ENCODE data around the gene SEMA6B. TPM values are rescaled to one million over a fixed set of nuclear protein-coding genes. Genes with fewer than 3 reads are reported as not detected.

Gene SEMA6B
- total and polyA plus RNA-seq, 2 donors (not counting 1 experiment from before 2014, with no cell fraction given) = 0.42 TPM; not detected in 1

DNA sequence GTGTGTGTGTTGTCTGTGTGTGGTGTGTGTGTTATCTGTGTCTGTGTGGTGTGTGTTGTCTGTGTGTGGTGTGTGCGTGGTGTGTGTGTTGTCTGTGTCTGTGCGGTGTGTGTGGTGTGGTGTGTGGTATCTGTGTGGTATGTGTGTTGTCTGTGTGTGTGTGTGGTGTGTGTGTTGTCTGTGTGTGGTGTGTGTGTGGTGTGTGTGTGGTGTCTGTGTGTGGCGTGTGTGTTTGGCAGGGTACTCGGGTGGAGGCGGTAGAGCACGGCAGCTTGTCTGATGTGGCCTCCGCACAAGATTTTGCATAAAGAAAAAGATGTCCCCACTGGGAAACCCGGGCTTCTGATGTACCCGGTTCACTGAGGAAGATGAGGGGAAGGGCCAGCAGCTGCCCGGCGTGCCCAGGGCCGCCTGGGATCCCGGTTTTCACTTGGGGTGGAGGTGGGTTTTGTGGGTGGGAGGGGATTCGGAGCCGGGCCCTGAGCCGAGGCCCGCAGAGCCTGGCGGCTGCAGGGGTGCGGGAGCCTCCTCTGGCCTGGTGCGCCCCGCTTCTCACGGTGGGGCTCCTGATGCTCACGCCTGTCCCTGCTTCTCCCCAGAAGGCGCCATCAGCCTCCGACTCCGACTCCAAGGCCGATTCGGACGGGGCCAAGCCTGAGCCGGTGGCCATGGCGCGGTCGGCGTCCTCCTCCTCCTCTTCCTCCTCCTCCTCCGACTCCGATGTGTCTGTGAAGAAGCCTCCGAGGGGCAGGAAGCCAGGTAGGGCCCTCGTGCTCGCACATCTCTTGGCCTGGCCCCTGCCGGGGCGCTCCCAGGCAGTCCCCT, 66.2 kb downstream of the SEMA6B start:
- no peak overlapping the region for H2AFZ ChIP-seq (ENCODE audit: insufficient read depth, low read depth, low read length, poor library complexity, severe bottlenecking)
- CTCF ChIA-PET = interaction anchor here (0.5 kb wide), 1 partner anchor 152 kb away, joined by 3 read pairs; no protein-coding TSS in a partner anchor
- H3K4me1 ChIP-seq (ENCODE audit: control insufficient read depth in 2 of 2, insufficient read depth in 2 of 2, low read length in 2 of 2) = no peaks in the 10 kb centered on the region
- no peak overlapping the region for H3K9ac ChIP-seq (ENCODE audit: low read length)
- POLR2A ChIA-PET = no interaction called here
- no peaks in the 10 kb centered on the region for H4K20me1 ChIP-seq (ENCODE audit: control insufficient read depth, insufficient read depth, low read length, poor library complexity, severe bottlenecking)
- H3K4me1 Mint-ChIP-seq = no peaks in the 10 kb centered on the region
- no peaks in the 10 kb centered on the region for H3K27me3 ChIP-seq (replicated peaks in 1 of 4; ENCODE audit: control extremely low read depth in 1 of 4, control insufficient read depth in 3 of 4, insufficient read depth in 4 of 4, low read length in 3 of 4)
- H3K9me3 Mint-ChIP-seq (ENCODE audit: insufficient read depth) = no peaks in the 10 kb centered on the region
- no peak overlapping the region for H3K27ac ChIP-seq (ENCODE audit: low read length in 2 of 2)
- WGBS (ENCODE audit: insufficient coverage) = 80% methylated on average over 39 of the region's 41 CpGs
- no peak for ATAC-seq (ENCODE audit: low read depth)
- no peaks in the 10 kb centered on the region for H3K27me3 Mint-ChIP-seq
- H3K4me2 ChIP-seq (replicated peaks; ENCODE audit: low read depth, low read length, poor library complexity, severe bottlenecking) = no peak overlapping the region
- H3K27ac Mint-ChIP-seq = no peak overlapping the region
- no peak overlapping the region for H3K4me3 ChIP-seq (ENCODE audit: control extremely low read depth in 1 of 5, extremely low read depth in 1 of 5, insufficient read depth in 1 of 5, low read depth in 2 of 5, low read length in 4 of 5)
- no peak overlapping the region for H3K4me3 Mint-ChIP-seq
- peaks cover 11% of the 10 kb centered on the region for H3K79me2 ChIP-seq (ENCODE audit: control insufficient read depth, insufficient read depth, low read length)
- intact Hi-C loops (cut with micrococcal nuclease) = no loop called here
- H3K36me3 ChIP-seq (replicated peaks in 1 of 2; ENCODE audit: control extremely low read depth in 1 of 2, control insufficient read depth in 1 of 2, extremely low read depth in 1 of 2, insufficient read depth in 2 of 2, low read length in 1 of 2) = peaks cover 5 to 49% of the 10 kb centered on the region in 2 experiments
- H3K9me3 ChIP-seq (ENCODE audit: control extremely low read depth in 1 of 3, control insufficient read depth in 2 of 3, insufficient read depth in 1 of 3, low read length in 2 of 3) = no peaks in the 10 kb centered on the region
- DNase-seq = no peak
- TF ChIP-seq EZH2 (IDR thresholded peaks at IDR 0.05; ENCODE audit: borderline replicate concordance, insufficient read depth, low read depth, low read length, poor library complexity, severe bottlenecking) = no peak
- TF ChIP-seq, protein P1, sequence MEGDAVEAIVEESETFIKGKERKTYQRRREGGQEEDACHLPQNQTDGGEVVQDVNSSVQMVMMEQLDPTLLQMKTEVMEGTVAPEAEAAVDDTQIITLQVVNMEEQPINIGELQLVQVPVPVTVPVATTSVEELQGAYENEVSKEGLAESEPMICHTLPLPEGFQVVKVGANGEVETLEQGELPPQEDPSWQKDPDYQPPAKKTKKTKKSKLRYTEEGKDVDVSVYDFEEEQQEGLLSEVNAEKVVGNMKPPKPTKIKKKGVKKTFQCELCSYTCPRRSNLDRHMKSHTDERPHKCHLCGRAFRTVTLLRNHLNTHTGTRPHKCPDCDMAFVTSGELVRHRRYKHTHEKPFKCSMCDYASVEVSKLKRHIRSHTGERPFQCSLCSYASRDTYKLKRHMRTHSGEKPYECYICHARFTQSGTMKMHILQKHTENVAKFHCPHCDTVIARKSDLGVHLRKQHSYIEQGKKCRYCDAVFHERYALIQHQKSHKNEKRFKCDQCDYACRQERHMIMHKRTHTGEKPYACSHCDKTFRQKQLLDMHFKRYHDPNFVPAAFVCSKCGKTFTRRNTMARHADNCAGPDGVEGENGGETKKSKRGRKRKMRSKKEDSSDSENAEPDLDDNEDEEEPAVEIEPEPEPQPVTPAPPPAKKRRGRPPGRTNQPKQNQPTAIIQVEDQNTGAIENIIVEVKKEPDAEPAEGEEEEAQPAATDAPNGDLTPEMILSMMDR (IDR thresholded peaks at IDR 0.05) = no peak

Other genes starting within 250 kb of the SEMA6B start
- gene STAP2, start 220.9 kb downstream of the SEMA6B start, total RNA-seq = 0.27 and 0.51 TPM in 2 replicates
- 0.33 and 0.72 TPM in 2 replicates for gene STAP2, start 220.9 kb downstream of the SEMA6B start, polyA plus RNA-seq
- gene MPND, start 216.1 kb downstream of the SEMA6B start, total RNA-seq = 25.6 and 30.3 TPM in 2 replicates
- gene MPND, start 216.1 kb downstream of the SEMA6B start, polyA plus RNA-seq = 11.8 and 14.5 TPM in 2 replicates
- 37.2 and 41.9 TPM in 2 replicates for gene SH3GL1, start 159.1 kb downstream of the SEMA6B start, total RNA-seq
- 42.4 and 45.2 TPM in 2 replicates for gene SH3GL1, start 159.1 kb downstream of the SEMA6B start, polyA plus RNA-seq
- gene CHAF1A, start 157.0 kb downstream of the SEMA6B start, total RNA-seq = 17.3 and 19.7 TPM in 2 replicates
- gene CHAF1A, start 157.0 kb downstream of the SEMA6B start, polyA plus RNA-seq = 15.1 and 15.7 TPM in 2 replicates
- gene UBXN6, start 101.9 kb downstream of the SEMA6B start, total RNA-seq = 75.8 and 82.0 TPM in 2 replicates
- gene UBXN6, start 101.9 kb downstream of the SEMA6B start, polyA plus RNA-seq = 76.6 and 77.6 TPM in 2 replicates
- gene HDGFL2, start 87.4 kb downstream of the SEMA6B start, total RNA-seq = 49.3 and 49.9 TPM in 2 replicates
- 16.6 and 18.4 TPM in 2 replicates for gene HDGFL2, start 87.4 kb downstream of the SEMA6B start, polyA plus RNA-seq
- 0.05 and 0.07 TPM in 2 replicates for gene PLIN4, start 41.2 kb downstream of the SEMA6B start, total RNA-seq
- gene PLIN4, start 41.2 kb downstream of the SEMA6B start, polyA plus RNA-seq = 0.04 TPM in 2 replicates
- 0.15 and 1.00 TPM in 2 replicates for gene PLIN5, start 24.5 kb downstream of the SEMA6B start, total RNA-seq
- gene PLIN5, start 24.5 kb downstream of the SEMA6B start, polyA plus RNA-seq = 0.27 and 0.56 TPM in 2 replicates
- gene LRG1, start 19.6 kb downstream of the SEMA6B start, total RNA-seq = 0.27 and 0.32 TPM in 2 replicates
- 0.21 and 0.48 TPM in 2 replicates for gene LRG1, start 19.6 kb downstream of the SEMA6B start, polyA plus RNA-seq
- 20.9 and 21.7 TPM in 2 replicates for gene TNFAIP8L1, start 79.8 kb upstream of the SEMA6B start, total RNA-seq
- 6.4 and 9.1 TPM in 2 replicates for gene TNFAIP8L1, start 79.8 kb upstream of the SEMA6B start, polyA plus RNA-seq
- gene MYDGF, start 110.7 kb upstream of the SEMA6B start, total RNA-seq = 18.1 and 21.2 TPM in 2 replicates
- 29.9 and 42.3 TPM in 2 replicates for gene MYDGF, start 110.7 kb upstream of the SEMA6B start, polyA plus RNA-seq
- 109 and 115 TPM in 2 replicates for gene DPP9, start 164.2 kb upstream of the SEMA6B start, total RNA-seq
- gene DPP9, start 164.2 kb upstream of the SEMA6B start, polyA plus RNA-seq = 40.4 and 47.3 TPM in 2 replicates
- gene FEM1A, start 232.1 kb upstream of the SEMA6B start, total RNA-seq = 18.2 and 18.7 TPM in 2 replicates
- 5.1 and 5.8 TPM in 2 replicates for gene FEM1A, start 232.1 kb upstream of the SEMA6B start, polyA plus RNA-seq

Data from B cell (primary cell).